RWPE2 (cell line): ENCODE results near the gene STAG2.

Experiments used
- ATAC-seq: fragments of 200-7000 bp; cut with Tn5 transposase; 3 replicates; pipeline ENCODE4 v1.9.1; 2021; ENCODE audit warnings: low read depth
- DNase-seq: peaks from one replicate; pipeline ENCODE4 v3.0.0-alpha.2; 2020; ENCODE audit warnings: low spot score
- H3K27ac ChIP-seq: fragments of 450-650 bp; 2 replicates; pipeline ENCODE4 v1.5.1; 2017; ENCODE audit warnings: mild to moderate bottlenecking; ENCODE audit not compliant: poor library complexity, severe bottlenecking
- H3K27me3 ChIP-seq: fragments of 250-450 bp; sonication (Bioruptor Pico); 2 replicates; pipeline ENCODE4 v1.5.1; 2021; ENCODE audit warnings: mild to moderate bottlenecking, moderate library complexity; ENCODE audit not compliant: insufficient read depth, poor library complexity, severe bottlenecking
- H3K36me3 ChIP-seq: fragments of 250-450 bp; sonication (Bioruptor Pico); 2 replicates; pipeline ENCODE4 v1.5.1; 2020; ENCODE audit warnings: low read depth, mild to moderate bottlenecking, moderate library complexity
- H3K4me1 ChIP-seq: fragments of 250-450 bp; sonication (Bioruptor Pico); 2 replicates; pipeline ENCODE4 v1.5.1; 2021; ENCODE audit warnings: mild to moderate bottlenecking, moderate library complexity; ENCODE audit not compliant: insufficient read depth, poor library complexity, severe bottlenecking
- H3K4me3 ChIP-seq: fragments of 250-450 bp; sonication (Bioruptor Pico); 2 replicates; pipeline ENCODE4 v1.5.1; 2021; ENCODE audit warnings: mild to moderate bottlenecking, moderate library complexity; ENCODE audit not compliant: severe bottlenecking
- H3K9me3 ChIP-seq: fragments of 250-450 bp; sonication (Bioruptor Pico); 2 replicates; pipeline ENCODE4 v1.5.1; 2021; ENCODE audit warnings: mild to moderate bottlenecking, moderate library complexity; ENCODE audit not compliant: severe bottlenecking
- CTCF ChIP-seq: fragments of 450-650 bp; IDR thresholded peaks from one replicate; pipeline ENCODE4 v1.5.1; 2017; ENCODE audit warnings: mild to moderate bottlenecking, moderate library complexity; ENCODE audit not compliant: poor library complexity, severe bottlenecking

STAG2 gene

DNA sequence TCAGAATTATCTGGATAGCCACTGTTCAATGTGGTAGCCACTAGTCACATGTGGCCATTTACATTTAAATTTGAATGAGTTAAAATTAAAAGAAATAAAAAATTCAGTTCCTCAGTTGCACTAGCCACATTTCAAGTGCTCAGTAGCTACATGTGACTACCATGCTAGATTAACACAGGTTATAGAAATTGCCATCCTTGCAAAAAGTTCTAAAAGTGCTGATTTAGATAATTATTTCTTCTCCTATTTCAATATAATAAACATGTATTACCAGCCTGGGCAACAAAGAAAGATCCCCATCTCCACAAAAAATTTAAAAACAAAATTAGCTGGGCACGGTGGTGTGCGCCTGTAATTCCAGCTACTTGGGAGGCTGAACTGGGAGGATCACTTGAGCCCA, 11.7 kb upstream of the STAG2 start:
- no peaks in the 10 kb centered on the region for H3K36me3 ChIP-seq
- H3K4me1 ChIP-seq, result no peaks in the 10 kb centered on the region
- H3K27me3 ChIP-seq, result no peaks in the 10 kb centered on the region
- ATAC-seq (no peak), DNase-seq (no peak)
- H3K4me3 ChIP-seq, result no peak overlapping the region
- no peaks in the 10 kb centered on the region for H3K9me3 ChIP-seq
- TF ChIP-seq CTCF, result no peak
- no peak overlapping the region for H3K27ac ChIP-seq

GRCh38 chrX:123959281-123960063, 2.0 kb upstream of the STAG2 start:
- Histone ChIP-seq H3K36me3 (no peaks in the 10 kb centered on the region), H3K27ac (peak overlapping the region; percentile 91), H3K4me3 (peak overlapping the region; percentile 63), H3K4me1 (peaks cover 11% of the 10 kb centered on the region), H3K27me3 (no peaks in the 10 kb centered on the region), H3K9me3 (no peaks in the 10 kb centered on the region)
- DNase-seq (no peak), ATAC-seq (no peak)
- no peak for TF ChIP-seq CTCF

DNA sequence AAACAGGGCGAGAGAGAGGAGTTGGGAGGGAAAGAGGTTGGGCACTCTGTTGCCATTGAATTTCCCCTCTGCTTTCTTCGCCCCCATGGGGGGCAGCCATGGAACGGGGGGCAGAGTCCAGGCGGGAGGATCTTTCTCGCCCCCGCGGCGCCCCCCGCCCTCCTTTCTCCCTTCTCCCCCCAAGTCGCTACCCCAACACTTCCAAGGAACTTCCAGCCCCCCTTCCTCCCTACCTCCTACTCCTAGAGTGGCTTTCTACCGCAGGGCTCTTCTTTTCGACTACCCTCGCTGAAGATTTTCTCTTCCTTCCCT, 594 bp upstream of the STAG2 start:
- peaks cover 11% of the 10 kb centered on the region for H3K4me1 ChIP-seq
- TF ChIP-seq CTCF, result no peak
- ATAC-seq (no peak), DNase-seq (no peak)
- H3K36me3 ChIP-seq, result no peaks in the 10 kb centered on the region
- no peaks in the 10 kb centered on the region for H3K27me3 ChIP-seq
- H3K4me3 ChIP-seq, result peak overlapping the region; percentile 51
- peak overlapping the region; percentile 91 for H3K27ac ChIP-seq
- H3K9me3 ChIP-seq, result no peaks in the 10 kb centered on the region

DNA sequence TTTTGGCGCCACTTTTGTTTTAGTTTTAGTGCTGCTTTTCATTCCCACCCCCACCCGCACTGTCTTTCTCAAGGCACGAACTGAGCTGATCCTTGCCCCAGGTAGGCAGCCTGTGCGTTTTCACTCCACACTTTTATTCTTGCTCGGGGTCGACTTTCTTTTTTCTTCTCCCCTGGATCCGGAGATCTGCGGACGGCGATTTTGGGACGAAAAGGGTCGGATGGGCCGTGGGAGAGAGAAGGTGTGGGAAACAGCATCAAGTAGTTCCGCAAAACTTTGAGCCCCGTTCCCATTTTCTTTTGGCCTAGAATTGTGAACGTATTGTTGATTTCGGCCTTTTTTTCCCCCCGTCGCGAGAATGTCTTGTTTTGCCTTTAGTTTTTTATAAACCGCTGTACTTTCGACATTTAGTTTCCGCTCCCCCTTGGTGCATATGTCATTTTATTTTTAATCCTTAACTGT, 531 bp downstream of the STAG2 start:
- peak overlapping the region; percentile 91 for H3K27ac ChIP-seq
- H3K36me3 ChIP-seq, result no peaks in the 10 kb centered on the region
- no peaks in the 10 kb centered on the region for H3K9me3 ChIP-seq
- peaks cover 11% of the 10 kb centered on the region for H3K4me1 ChIP-seq
- ATAC-seq (no peak), DNase-seq (no peak)
- peak overlapping the region; percentile 51 for H3K4me3 ChIP-seq
- no peaks in the 10 kb centered on the region for H3K27me3 ChIP-seq
- no peak for TF ChIP-seq CTCF

DNA sequence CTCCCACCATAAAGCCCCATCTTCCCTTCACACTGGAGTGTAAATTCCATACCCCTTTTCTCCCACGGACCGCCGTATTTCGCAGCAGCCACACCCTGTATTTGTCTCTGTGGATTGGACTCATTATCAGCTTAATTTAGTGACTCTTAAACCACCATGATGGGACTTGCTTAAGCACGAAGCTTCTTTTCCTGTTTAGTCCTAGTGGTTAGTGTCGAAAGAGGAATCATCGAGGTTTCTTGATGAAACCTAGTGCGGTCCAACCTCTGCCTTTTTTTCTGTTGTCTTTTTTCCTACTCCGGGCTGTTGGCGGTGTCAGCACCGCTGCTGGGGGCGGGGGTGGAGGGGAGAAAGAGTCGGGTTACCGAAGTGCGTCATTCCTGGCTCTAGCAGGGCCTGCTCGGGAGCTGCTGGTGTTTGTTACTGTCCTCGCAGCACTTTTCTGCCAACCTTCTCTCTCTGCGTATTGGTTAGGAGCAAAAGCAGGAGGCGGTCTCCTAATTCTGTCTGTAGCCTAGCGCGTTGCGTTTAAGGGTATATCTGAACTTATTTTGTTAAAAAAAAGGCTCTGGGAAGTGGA, 1.4 kb downstream of the STAG2 start:
- peak; percentile 80 for ATAC-seq
- no peaks in the 10 kb centered on the region for H3K9me3 ChIP-seq
- no peaks in the 10 kb centered on the region for H3K27me3 ChIP-seq
- no peaks in the 10 kb centered on the region for H3K36me3 ChIP-seq
- H3K4me1 ChIP-seq, result peaks cover 11% of the 10 kb centered on the region
- peak overlapping the region; percentile 91 for H3K27ac ChIP-seq
- no peak for TF ChIP-seq CTCF
- peak; percentile 88 for DNase-seq
- H3K4me3 ChIP-seq, result peak overlapping the region; percentile 51
